Spleen (tissue), 11 donors: ENCODE measurements around the gene P4HTM. TPM values are rescaled to one million over a fixed set of nuclear protein-coding genes. Genes with fewer than 3 reads are reported as not detected.
"Not testable (repeated sequence)": the region's sequence is repeated elsewhere in the genome, so short reads cannot be mapped to it uniquely, and the experiment has no call there.

Experiments used
- DNase-seq: peaks from one replicate; pipeline ENCODE4 v3.0.0-alpha.2; 2020
- H3K27ac ChIP-seq, 8 donors: fragments of 200-600 bp; sonication (generic) in 7 of 8; 1 replicate in 4 of 8; 2 replicates in 4 of 8; pipeline versions ENCODE4 v1.5.0 to v1.8.0; 2016 to 2021; ENCODE audit warnings: inconsistent platforms in 4 of 8, mild to moderate bottlenecking in 4 of 8, moderate library complexity in 1 of 8
- H3K27me3 ChIP-seq, 7 donors: fragments of 200-600 bp; sonication (generic) in 6 of 7; replicated peaks in 1 of 7; 1 replicate in 4 of 7; 2 replicates in 3 of 7; pipeline versions ENCODE4 v1.5.0 to v1.8.0; 2016 to 2021; ENCODE audit warnings: inconsistent platforms in 3 of 7, mild to moderate bottlenecking in 1 of 7
- H3K36me3 ChIP-seq, 6 donors: fragments of 200-600 bp; sonication (generic) in 5 of 6; 1 replicate in 4 of 6; 2 replicates in 2 of 6; pipeline versions ENCODE4 v1.5.0 to v1.8.0; 2016 to 2021; ENCODE audit warnings: inconsistent platforms in 2 of 6
- H3K4me1 ChIP-seq, 6 donors: fragments of 200-600 bp; sonication (generic) in 5 of 6; 1 replicate in 3 of 6; 2 replicates in 3 of 6; pipeline versions ENCODE4 v1.5.0 to v1.8.0; 2016 to 2021; ENCODE audit warnings: inconsistent platforms in 3 of 6
- H3K4me3 ChIP-seq, 8 donors: fragments of 200-600 bp; sonication (generic) in 7 of 8; 1 replicate in 4 of 8; 2 replicates in 4 of 8; pipeline versions ENCODE4 v1.5.0 to v1.8.0; 2016 to 2021; ENCODE audit warnings: inconsistent platforms in 4 of 8, mild to moderate bottlenecking in 4 of 8, moderate library complexity in 2 of 8
- H3K9me3 ChIP-seq, 8 donors: fragments of 200-600 bp; sonication (generic) in 7 of 8; 1 replicate in 4 of 8; 2 replicates in 4 of 8; pipeline versions ENCODE4 v1.5.0 to v1.8.0; 2016 to 2021; ENCODE audit warnings: inconsistent platforms in 4 of 8
- POLR2A ChIP-seq, 3 donors: fragments of 450-650 bp; IDR thresholded peaks; one replicate each; pipeline ENCODE4 v1.5.1; 2017; ENCODE audit warnings: antibody characterized with exemption in 3 of 3, mild to moderate bottlenecking in 1 of 3
- POLR2AphosphoS5 ChIP-seq, 3 donors: sonication (generic); formaldehyde crosslinking; IDR thresholded peaks; one replicate each; pipeline ENCODE4 v1.5.1; 2017; ENCODE audit warnings: antibody characterized with exemption in 3 of 3
- WGBS, 5 donors: extraction: QIAGEN DNeasy Blood & Tissue Kit in 3 of 5; methylation state at CpG; one replicate each; pipeline versions ENCODE4 v1.1.5 to v1.1.7; 2013 to 2018; 5-methylcytosine and 5-hydroxymethylcytosine counted together
- intact Hi-C: fragments of 100-400 bp; cut with DNase I; formaldehyde crosslinking; loops from one replicate; pipeline ENCODE4 v1.15.0; 2023; ENCODE audit warnings: low total_unique reads
- polyA plus RNA-seq, 3 donors: library from polyadenylated mRNA; stranded (reverse); fragments of 200-250 nt; gene quantifications; one replicate each; pipeline ENCODE4 v1.2.1, GENCODE V29; 2013
- total RNA-seq, 7 donors: library from RNA; depleted of rRNA in 3 of 7; stranded (reverse); fragments of >200 nt in 3 of 7; fragmentation: NEBNext Ultra II Directional in 4 of 7; extraction: Animal tissue kit (Norgen Biotek cat#: 25700) in 4 of 7; gene quantifications; one replicate each; pipeline versions ENCODE4 v1.1.0 to v1.2.1, GENCODE V29; 2016 to 2021
- TF ChIP-seq, protein P1 (sequence below), 11 experiments: fragments of 200-600 bp in 7 of 11; fragments of 450-650 bp in 4 of 11; sonication (generic) in 4 of 11; IDR thresholded peaks in 8 of 11; conservative IDR thresholded peaks in 3 of 11; 1 replicate in 7 of 11; 2 replicates in 4 of 11; pipeline versions ENCODE4 v1.4.0 to v1.8.0; 2016 to 2021; ENCODE audit warnings: antibody characterized with exemption in 11 of 11, inconsistent platforms in 4 of 11, mild to moderate bottlenecking in 1 of 11
- donor health status: healthy with polysubstance abuse.
- donor health status: DM: no; HTN: no; CAD: no; lungs with moderate emphysema.
- donor health status: DM: no; HTN: no; CAD: no.
- donor health status: Bipolar disorder and iron deficiency.
- donor health status: healthy.
- donor health status: DM: no; HTN: no; CAD: no.
- donor health status: DM: yes; HTN: yes; CAD: no.

Gene P4HTM
- total and polyA plus RNA-seq, 10 donors = 20.8 to 49.3 (median 31.1) TPM

DNA sequence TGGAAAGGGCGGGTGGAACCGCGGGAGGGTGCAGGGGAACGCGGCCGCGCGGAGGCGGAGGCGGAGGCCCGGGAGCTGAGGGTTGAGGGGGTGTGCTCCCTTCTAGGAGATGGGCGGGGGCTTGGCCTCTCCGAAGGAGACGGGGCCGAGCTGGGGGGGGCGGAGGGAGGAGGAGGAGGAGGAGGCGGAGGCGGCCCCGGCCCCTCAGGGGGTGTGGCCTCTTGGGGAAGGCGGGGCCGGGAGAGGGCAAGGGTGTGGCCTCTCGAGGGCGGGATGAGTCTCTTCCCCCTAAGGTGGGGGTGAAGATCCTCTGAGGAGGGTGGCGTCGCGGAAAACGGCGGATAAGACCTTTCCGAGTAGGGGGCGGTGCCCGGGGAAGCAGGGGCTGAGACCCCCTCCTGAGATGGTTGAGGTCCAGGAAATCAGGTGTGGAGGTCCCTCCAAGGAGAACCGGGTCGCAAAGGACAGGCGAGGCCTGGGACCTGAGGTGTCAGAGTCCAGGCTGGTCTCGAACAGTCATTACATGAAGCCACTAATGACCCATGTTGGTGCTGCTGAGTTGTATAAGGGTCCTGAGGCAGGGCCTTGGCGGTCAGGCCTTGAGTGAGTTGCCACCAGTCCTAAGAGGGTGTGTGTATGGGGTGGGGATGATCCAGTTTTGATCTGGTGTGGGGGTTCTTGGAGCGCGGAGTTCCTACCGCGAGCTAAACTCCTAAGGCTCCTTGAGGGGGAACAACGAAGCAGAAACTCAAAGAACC, 17.9 kb downstream of the P4HTM start:
- intact Hi-C loops = no loop called here
- TF ChIP-seq POLR2AphosphoS5 (IDR thresholded peaks at IDR 0.05) (no peak), POLR2A (IDR thresholded peaks at IDR 0.05) (no peak)
- TF ChIP-seq, protein P1, sequence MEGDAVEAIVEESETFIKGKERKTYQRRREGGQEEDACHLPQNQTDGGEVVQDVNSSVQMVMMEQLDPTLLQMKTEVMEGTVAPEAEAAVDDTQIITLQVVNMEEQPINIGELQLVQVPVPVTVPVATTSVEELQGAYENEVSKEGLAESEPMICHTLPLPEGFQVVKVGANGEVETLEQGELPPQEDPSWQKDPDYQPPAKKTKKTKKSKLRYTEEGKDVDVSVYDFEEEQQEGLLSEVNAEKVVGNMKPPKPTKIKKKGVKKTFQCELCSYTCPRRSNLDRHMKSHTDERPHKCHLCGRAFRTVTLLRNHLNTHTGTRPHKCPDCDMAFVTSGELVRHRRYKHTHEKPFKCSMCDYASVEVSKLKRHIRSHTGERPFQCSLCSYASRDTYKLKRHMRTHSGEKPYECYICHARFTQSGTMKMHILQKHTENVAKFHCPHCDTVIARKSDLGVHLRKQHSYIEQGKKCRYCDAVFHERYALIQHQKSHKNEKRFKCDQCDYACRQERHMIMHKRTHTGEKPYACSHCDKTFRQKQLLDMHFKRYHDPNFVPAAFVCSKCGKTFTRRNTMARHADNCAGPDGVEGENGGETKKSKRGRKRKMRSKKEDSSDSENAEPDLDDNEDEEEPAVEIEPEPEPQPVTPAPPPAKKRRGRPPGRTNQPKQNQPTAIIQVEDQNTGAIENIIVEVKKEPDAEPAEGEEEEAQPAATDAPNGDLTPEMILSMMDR (IDR thresholded peaks at IDR 0.05 in 8 of 11, conservative IDR thresholded peaks at IDR 0.05 in 3 of 11) = peak in 2 of 11 experiments; percentile 13 to 26
- Histone ChIP-seq H3K4me3 (peak overlapping the region; percentile 74 to 90 (median 80)), H3K9me3 (no peaks in the 10 kb centered on the region), H3K36me3 (peaks cover 0 to 34% (median 13%) of the 10 kb centered on the region in 6 donors), H3K27ac (peak overlapping the region; percentile 93 to 98 (median 95)), H3K27me3 (no peaks in the 10 kb centered on the region), H3K4me1 (peaks cover 19 to 63% (median 42%) of the 10 kb centered on the region in 6 donors)
- DNase-seq = peak; percentile 97
- 16 to 26% (median 18%) methylated on average over 30 to 41 of the region's 41 CpGs for WGBS, 5 donors

DNA sequence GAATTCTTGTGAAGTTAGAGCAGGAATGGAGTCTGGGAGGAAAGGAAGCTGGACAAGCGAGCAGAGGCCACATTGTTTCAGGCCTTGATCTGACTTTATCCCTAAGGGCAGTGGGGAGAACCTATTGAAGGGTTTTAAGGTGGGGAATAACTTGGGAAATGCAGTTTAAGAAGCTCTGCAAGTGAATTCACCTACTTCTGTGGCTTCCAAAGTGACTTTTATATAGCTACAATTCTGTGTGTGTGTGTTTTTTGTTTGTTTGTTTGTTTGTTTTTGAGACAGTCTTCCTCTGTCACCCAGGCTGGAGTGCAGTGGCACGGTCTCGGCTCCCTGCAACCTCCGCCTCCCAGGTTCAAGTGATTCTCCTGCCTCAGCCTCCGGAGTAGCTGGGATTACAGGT, 18.6 kb downstream of the P4HTM start:
- 90 to 96% (median 93%) methylated on average over 5 of the region's 5 CpGs for WGBS, 5 donors
- H3K27me3 ChIP-seq, intact Hi-C loops, DNase-seq, H3K9me3 ChIP-seq: not testable (repeated sequence)
- H3K4me1 ChIP-seq = peaks cover 22 to 70% (median 45%) of the 10 kb centered on the region in 6 donors
- H3K36me3 ChIP-seq = peaks cover 0 to 41% (median 18%) of the 10 kb centered on the region in 6 donors
- H3K4me3 ChIP-seq = peak overlapping the region in 4 of 8 donors; percentile 77 to 88 (median 80)
- peak overlapping the region in 7 of 8 donors; percentile 93 to 98 (median 95) for H3K27ac ChIP-seq

DNA sequence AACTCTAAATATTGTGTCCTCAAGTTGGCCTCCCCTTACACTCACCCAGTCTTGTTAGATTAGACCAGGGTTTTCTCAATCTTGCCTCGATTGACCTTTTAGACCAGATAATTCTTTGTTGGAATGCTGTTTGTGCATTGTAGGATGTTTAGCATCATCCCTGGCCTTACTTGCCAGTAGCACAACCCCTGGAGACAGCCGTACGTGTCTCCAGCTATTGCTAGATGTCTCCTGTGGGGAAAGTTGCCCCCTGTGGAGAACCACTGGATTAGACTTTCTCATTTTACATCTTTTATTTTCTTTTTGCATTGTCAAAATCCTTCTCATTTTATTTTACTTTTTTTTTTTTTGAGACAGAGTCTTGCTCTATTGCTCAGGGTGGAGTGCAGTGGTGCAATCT, 19.4 kb downstream of the P4HTM start:
- no peaks in the 10 kb centered on the region for H3K27me3 ChIP-seq
- H3K27ac ChIP-seq = no peak overlapping the region
- peaks cover 0 to 48% (median 25%) of the 10 kb centered on the region in 6 donors for H3K36me3 ChIP-seq
- TF ChIP-seq, protein P1 (IDR thresholded peaks at IDR 0.05 in 8 of 11, conservative IDR thresholded peaks at IDR 0.05 in 3 of 11) = no peak
- no peak for TF ChIP-seq POLR2A (IDR thresholded peaks at IDR 0.05)
- no peak for TF ChIP-seq POLR2AphosphoS5 (IDR thresholded peaks at IDR 0.05)
- intact Hi-C loops = no loop called here
- 82 to 96% (median 86%) methylated on average over 3 of the region's 3 CpGs for WGBS, 5 donors
- H3K4me3 ChIP-seq = no peak overlapping the region
- DNase-seq = no peak
- no peaks in the 10 kb centered on the region for H3K9me3 ChIP-seq
- peaks cover 22 to 78% (median 49%) of the 10 kb centered on the region in 6 donors for H3K4me1 ChIP-seq

DNA sequence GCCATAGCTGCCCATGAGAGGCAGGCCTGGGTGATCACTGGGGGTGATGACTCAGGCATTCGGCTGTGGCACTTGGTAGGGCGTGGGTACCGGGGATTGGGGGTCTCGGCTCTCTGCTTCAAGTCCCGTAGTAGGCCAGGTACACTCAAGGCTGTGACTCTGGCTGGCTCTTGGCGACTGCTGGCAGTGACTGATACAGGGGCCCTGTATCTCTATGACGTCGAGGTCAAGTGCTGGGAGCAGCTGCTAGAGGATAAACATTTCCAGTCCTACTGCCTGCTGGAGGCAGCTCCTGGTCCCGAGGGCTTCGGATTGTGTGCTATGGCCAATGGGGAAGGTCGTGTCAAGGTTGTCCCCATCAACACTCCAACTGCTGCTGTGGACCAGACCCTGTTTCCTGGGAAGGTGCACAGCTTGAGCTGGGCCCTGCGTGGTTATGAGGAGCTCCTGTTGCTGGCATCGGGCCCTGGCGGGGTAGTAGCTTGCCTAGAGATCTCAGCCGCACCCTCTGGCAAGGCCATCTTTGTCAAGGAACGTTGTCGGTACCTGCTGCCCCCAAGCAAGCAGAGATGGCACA, 22.5 kb downstream of the P4HTM start:
- Histone ChIP-seq H3K27ac (peak overlapping the region in 5 of 8 donors; percentile 10 to 48 (median 22)), H3K4me3 (no peak overlapping the region), H3K4me1 (peaks cover 26 to 81% (median 47%) of the 10 kb centered on the region in 6 donors), H3K27me3 (no peaks in the 10 kb centered on the region), H3K36me3 (peaks cover 0 to 76% (median 44%) of the 10 kb centered on the region in 6 donors), H3K9me3 (no peaks in the 10 kb centered on the region)
- 58 to 86% (median 81%) methylated on average over 6 to 17 of the region's 17 CpGs for WGBS, 5 donors
- no peak for DNase-seq
- intact Hi-C loops = no loop called here
- TF ChIP-seq POLR2AphosphoS5 (IDR thresholded peaks at IDR 0.05) (no peak), POLR2A (IDR thresholded peaks at IDR 0.05) (no peak)
- TF ChIP-seq, protein P1 (IDR thresholded peaks at IDR 0.05 in 8 of 11, conservative IDR thresholded peaks at IDR 0.05 in 3 of 11) = no peak
